ENCODE results near the gene PRKCQ.

DNA sequence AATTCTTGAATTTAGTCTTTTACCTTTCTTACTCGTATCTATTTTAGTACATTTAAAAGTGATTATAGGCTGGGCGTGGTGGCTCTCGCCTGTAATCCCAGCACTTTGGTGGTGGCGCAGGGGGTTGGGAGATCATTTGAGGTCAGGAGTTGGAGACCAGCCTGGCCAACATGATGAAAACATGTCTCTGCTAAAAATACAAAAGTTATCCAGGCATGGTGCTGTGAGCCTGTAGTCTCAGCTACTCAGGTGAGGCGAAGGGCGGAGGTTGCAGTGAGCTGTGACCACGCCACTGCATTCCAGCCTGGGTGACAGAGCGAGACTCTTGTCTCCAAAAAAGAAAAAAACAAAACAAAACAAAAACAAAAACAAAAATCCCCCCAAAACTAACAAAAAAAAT is 12.2 kb downstream of the PRKCQ start:
- TF ChIP-seq, protein P1, sequence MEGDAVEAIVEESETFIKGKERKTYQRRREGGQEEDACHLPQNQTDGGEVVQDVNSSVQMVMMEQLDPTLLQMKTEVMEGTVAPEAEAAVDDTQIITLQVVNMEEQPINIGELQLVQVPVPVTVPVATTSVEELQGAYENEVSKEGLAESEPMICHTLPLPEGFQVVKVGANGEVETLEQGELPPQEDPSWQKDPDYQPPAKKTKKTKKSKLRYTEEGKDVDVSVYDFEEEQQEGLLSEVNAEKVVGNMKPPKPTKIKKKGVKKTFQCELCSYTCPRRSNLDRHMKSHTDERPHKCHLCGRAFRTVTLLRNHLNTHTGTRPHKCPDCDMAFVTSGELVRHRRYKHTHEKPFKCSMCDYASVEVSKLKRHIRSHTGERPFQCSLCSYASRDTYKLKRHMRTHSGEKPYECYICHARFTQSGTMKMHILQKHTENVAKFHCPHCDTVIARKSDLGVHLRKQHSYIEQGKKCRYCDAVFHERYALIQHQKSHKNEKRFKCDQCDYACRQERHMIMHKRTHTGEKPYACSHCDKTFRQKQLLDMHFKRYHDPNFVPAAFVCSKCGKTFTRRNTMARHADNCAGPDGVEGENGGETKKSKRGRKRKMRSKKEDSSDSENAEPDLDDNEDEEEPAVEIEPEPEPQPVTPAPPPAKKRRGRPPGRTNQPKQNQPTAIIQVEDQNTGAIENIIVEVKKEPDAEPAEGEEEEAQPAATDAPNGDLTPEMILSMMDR (IDR thresholded peaks at IDR 0.05): no peak
- no peak for TF ChIP-seq POLR2A (IDR thresholded peaks at IDR 0.05)

All from testis (tissue), 2 donors.